DOHH2 (cell line): Measurements from ENCODE around the gene HMGN4.

Experiments
- CTCF ChIP-seq: fragments of 200-600 bp; sonication (generic); IDR thresholded peaks from one replicate; pipeline ENCODE4 v1.5.1; 2014; ENCODE audit warnings: antibody characterized with exemption, mild to moderate bottlenecking, low read depth, low read length; ENCODE audit not compliant: poor library complexity, severe bottlenecking
- EZH2phosphoT487 ChIP-seq: fragments of 200-600 bp; sonication (generic); IDR thresholded peaks from 2 replicates; pipeline ENCODE4 v1.6.1; 2017; ENCODE audit warnings: borderline replicate concordance, mild to moderate bottlenecking, antibody characterized with exemption, low read length, moderate library complexity, mixed read lengths

GRCh38 chr6:26526928-26527327 is 11.2 kb upstream of the HMGN4 start:
- TF ChIP-seq CTCF (no peak), EZH2phosphoT487 (no peak)
